GM12875 (cell line): ENCODE results near the gene GJA10.
"Not testable (repeated sequence)": the region's sequence is repeated elsewhere in the genome, so short reads cannot be mapped to it uniquely, and the experiment has no call there.

Experiments used
- H3K4me3 ChIP-seq: one replicate; pipeline ENCODE4 v1.5.1; 2011; ENCODE audit warnings: low read depth, low read length, control low read depth
- TF ChIP-seq, protein P1 (sequence below): IDR thresholded peaks from 2 replicates; pipeline ENCODE4 v1.5.1; 2011; ENCODE audit warnings: low read depth, mild to moderate bottlenecking, control low read depth, inconsistent platforms, low read length, moderate library complexity, borderline replicate concordance; ENCODE audit not compliant: insufficient read depth

Gene GJA10

DNA sequence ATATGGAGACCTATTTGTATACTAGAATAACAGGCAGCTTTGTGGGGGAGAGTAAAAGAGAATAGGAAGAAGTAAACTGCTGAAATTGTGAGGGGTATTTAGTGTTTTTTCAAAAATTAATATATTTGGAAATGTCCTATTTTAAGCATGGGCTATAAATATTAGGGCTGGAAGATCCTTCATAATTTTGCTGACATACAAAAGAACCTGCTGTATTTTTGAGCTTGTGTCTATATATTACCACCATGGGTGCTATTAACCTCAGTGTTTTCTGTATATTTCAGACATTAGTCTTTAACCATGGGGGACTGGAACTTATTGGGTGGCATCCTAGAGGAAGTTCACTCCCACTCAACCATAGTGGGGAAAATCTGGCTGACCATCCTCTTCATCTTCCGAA, at the start of gene GJA10:
Gene GJA10, plus strand, starts transcription at position 301 of the 400 bp plus-strand sequence. Its CDS starts 0 bp downstream, at position 301.
- no peak within 1 kb of the TSS for H3K4me3 ChIP-seq
- TF ChIP-seq, protein P1, sequence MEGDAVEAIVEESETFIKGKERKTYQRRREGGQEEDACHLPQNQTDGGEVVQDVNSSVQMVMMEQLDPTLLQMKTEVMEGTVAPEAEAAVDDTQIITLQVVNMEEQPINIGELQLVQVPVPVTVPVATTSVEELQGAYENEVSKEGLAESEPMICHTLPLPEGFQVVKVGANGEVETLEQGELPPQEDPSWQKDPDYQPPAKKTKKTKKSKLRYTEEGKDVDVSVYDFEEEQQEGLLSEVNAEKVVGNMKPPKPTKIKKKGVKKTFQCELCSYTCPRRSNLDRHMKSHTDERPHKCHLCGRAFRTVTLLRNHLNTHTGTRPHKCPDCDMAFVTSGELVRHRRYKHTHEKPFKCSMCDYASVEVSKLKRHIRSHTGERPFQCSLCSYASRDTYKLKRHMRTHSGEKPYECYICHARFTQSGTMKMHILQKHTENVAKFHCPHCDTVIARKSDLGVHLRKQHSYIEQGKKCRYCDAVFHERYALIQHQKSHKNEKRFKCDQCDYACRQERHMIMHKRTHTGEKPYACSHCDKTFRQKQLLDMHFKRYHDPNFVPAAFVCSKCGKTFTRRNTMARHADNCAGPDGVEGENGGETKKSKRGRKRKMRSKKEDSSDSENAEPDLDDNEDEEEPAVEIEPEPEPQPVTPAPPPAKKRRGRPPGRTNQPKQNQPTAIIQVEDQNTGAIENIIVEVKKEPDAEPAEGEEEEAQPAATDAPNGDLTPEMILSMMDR = no peak

DNA sequence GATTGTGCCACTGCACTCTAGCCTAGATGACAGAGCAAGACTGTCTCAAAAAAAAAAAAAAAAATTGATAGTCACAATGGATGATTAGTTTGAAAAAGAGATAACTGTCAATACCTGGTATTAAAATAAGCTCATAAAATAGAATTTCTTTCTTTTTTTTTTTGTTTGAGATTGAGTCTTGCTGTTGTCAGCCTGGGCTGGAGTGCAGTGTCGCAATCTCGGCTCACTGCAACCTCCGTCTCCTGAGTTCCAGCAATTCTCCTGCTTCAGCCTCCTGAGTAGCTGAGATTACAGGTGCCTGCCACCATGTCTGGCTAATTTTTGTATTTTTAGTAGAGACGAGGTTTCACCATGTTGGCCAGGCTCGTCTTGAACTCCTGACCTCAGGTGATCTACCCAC, 46.8 kb upstream of the GJA10 start:
- not testable (repeated sequence) for H3K4me3 ChIP-seq

DNA sequence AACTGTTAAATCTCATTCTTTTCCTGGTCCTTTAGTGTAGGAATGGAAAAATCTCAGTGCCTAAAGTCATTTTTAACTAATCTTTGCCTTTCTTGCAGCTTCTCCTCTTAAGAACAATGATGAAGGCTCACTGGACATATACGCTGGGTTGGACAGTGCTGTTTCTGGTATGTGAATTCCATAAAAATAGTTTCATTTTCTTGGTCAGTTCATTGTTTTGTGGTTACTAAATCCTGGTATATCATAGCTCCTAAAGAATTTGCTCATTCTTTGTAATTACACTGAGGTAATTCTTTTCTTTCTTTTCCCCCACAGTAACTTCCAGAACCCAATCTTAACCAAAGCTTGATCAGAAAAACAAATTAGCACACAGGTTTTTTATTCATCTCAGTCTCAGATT, 41.2 kb upstream of the GJA10 start:
- TF ChIP-seq, protein P1 = no peak
- no peak overlapping the region for H3K4me3 ChIP-seq

DNA sequence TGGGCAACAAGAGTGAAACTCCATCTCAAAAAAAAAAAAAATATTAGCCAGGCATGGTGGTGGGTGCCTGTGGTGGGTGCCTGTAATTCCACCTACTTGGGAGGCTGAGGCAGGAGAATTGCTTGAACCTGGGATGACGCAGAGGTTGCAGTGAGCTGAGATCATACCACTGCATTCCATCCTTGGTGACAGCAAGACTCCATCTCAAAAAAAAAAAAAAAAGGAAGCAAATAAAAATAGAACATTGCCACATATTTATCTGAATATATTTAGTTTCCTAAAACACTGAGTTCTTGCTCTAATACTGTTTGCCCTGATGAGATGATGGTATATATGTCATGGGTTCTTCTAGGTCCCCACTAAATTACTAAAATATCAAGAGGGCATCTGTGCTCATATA, 36.2 kb upstream of the GJA10 start:
- TF ChIP-seq, protein P1 = no peak
- no peak overlapping the region for H3K4me3 ChIP-seq

DNA sequence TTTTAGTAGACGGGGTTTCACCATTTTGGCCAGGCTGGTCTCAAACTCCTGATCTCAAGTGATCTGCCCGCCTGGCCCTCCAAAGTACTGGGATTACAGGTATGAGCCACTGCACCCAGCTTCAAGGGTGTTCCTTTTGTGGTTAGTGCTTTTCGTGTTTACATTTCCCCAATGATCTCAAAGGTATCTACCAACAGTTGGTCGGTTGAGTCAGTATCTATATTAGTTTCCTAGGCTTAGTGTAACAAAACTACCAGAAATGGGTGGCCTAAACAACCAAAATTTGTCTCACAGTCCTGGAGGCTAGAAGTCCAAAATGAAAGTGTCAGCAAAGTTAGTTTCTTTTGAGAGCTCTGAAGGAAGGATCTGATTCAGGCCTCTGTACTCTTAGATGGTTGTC, 34.5 kb upstream of the GJA10 start:
- H3K4me3 ChIP-seq = no peak overlapping the region
- TF ChIP-seq, protein P1 = no peak

DNA sequence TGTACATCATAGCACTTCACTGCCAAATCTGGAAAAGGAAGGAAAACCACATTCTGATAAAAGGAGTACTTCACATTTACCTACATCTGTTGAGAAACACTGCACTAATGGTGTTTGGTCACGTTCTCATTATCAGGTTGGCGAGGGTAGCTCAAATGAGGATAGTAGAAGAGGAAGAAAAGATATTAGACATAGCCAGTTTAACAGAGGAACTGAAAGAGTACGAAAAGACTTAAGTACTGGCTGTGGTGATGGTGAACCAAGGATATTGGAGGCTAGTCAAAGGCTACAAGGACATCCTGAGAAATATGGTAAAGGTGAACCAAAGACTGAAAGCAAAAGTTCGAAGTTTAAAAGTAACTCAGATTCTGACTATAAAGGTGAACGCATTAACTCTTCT, 32.0 kb upstream of the GJA10 start:
- TF ChIP-seq, protein P1 = no peak
- H3K4me3 ChIP-seq = no peak overlapping the region

DNA sequence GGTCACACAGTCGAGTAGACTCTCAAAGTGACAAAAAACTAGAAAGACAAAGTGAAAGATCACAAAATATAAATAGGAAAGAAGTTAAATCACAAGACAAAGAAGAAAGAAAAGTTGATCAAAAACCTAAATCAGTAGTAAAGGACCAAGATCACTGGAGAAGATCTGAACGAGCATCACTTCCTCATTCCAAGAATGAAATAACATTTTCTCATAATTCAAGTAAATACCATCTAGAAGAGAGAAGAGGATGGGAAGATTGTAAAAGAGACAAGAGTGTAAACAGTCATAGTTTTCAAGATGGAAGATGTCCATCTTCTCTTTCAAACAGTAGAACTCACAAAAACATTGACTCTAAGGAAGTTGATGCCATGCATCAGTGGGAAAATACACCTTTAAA, 31.6 kb upstream of the GJA10 start:
- no peak overlapping the region for H3K4me3 ChIP-seq
- TF ChIP-seq, protein P1 = no peak
